Uterus (tissue), 4 donors: ENCODE data around the gene FRMD8. TPM values are rescaled to one million over a fixed set of nuclear protein-coding genes. Genes with fewer than 3 reads are reported as not detected.

Experiments
- DNase-seq, 2 donors: peaks; one replicate each; pipeline ENCODE4 v3.0.0-alpha.2; 2019 to 2020
- H3K27ac ChIP-seq, 2 donors: fragments of 200-600 bp; sonication (generic); 1 replicate in 1 of 2; 2 replicates in 1 of 2; pipeline ENCODE4 v1.5.1; 2016 to 2018
- H3K27me3 ChIP-seq, 2 donors: fragments of 200-600 bp; sonication (generic); one replicate each; pipeline ENCODE4 v1.5.1; 2018 to 2019; ENCODE audit warnings: control low read depth in 1 of 2
- H3K36me3 ChIP-seq, 2 donors: fragments of 200-600 bp; sonication (generic); one replicate each; pipeline ENCODE4 v1.5.1; 2019; ENCODE audit warnings: control low read depth in 1 of 2
- H3K4me1 ChIP-seq, 2 donors: fragments of 200-600 bp; sonication (generic); one replicate each; pipeline ENCODE4 v1.5.1; 2018 to 2019; ENCODE audit warnings: control low read depth in 1 of 2
- H3K4me3 ChIP-seq, 2 donors: fragments of 200-600 bp; sonication (generic); 1 replicate in 1 of 2; 2 replicates in 1 of 2; pipeline ENCODE4 v1.5.1; 2018 to 2019; ENCODE audit warnings: mild to moderate bottlenecking in 1 of 2
- H3K9me3 ChIP-seq, 2 donors: fragments of 200-600 bp; sonication (generic); one replicate each; pipeline ENCODE4 v1.5.1; 2019; ENCODE audit warnings: control low read depth in 1 of 2
- CTCF ChIP-seq, 4 experiments: fragments of 200-600 bp in 2 of 4; fragments of 450-650 bp in 2 of 4; sonication (generic) in 2 of 4; IDR thresholded peaks; one replicate each; pipeline ENCODE4 v1.5.1; 2016 to 2019; ENCODE audit warnings: antibody characterized with exemption in 4 of 4, mild to moderate bottlenecking in 2 of 4, moderate library complexity in 1 of 4
- POLR2A ChIP-seq, 2 donors: fragments of 450-650 bp; IDR thresholded peaks; one replicate each; pipeline ENCODE4 v1.6.1; 2016; ENCODE audit warnings: antibody characterized with exemption in 2 of 2, mild to moderate bottlenecking in 1 of 2, moderate library complexity in 1 of 2
- intact Hi-C: fragments of 100-400 bp; cut with DNase I; formaldehyde crosslinking; loops from one replicate; pipeline ENCODE4 v1.15.1; 2023; ENCODE audit warnings: low total_unique reads
- total RNA-seq, 4 donors: library from RNA; depleted of rRNA in 3 of 4; stranded (reverse); fragments of >200 nt in 3 of 4; gene quantifications; one replicate each; pipeline versions ENCODE4 v1.1.0 to v1.2.4, GENCODE V29; 2014 to 2023
- donor health status: DM: yes; HTN: yes; CAD: no.

The FRMD8 gene
- total RNA-seq, 4 donors from 2014 or later: 15.9 to 160 (median 41.5) TPM

- intact Hi-C loops: no loop called here
- H3K36me3 ChIP-seq: no peaks in the 10 kb centered on the region
- no peaks in the 10 kb centered on the region for H3K9me3 ChIP-seq
- no peaks in the 10 kb centered on the region for H3K27me3 ChIP-seq
- peak overlapping the region in 1 of 2 donors; percentile 10 for H3K4me3 ChIP-seq
- H3K4me1 ChIP-seq: peaks cover 4 to 14% of the 10 kb centered on the region in 2 donors
- DNase-seq: peak; percentile 3 to 15
- H3K27ac ChIP-seq: peak overlapping the region; percentile 98 to 99
- TF ChIP-seq POLR2A (IDR thresholded peaks at IDR 0.05) (no peak), CTCF (IDR thresholded peaks at IDR 0.05) (no peak)
Observed at GRCh38 chr11:65430406-65431217, 44.2 kb downstream of the FRMD8 start.

GRCh38 chr11:65431451-65432099 is 45.1 kb downstream of the FRMD8 start:
- intact Hi-C loops: no loop called here
- H3K4me3 ChIP-seq: no peak overlapping the region
- H3K36me3 ChIP-seq: no peaks in the 10 kb centered on the region
- H3K9me3 ChIP-seq: no peaks in the 10 kb centered on the region
- H3K27ac ChIP-seq: peak overlapping the region; percentile 98 to 99
- peaks cover 11 to 14% of the 10 kb centered on the region in 2 donors for H3K4me1 ChIP-seq
- no peaks in the 10 kb centered on the region for H3K27me3 ChIP-seq
- TF ChIP-seq CTCF (IDR thresholded peaks at IDR 0.05): no peak
- TF ChIP-seq POLR2A (IDR thresholded peaks at IDR 0.05): no peak
- peak in 1 of 2 donors; percentile 1 for DNase-seq

DNA sequence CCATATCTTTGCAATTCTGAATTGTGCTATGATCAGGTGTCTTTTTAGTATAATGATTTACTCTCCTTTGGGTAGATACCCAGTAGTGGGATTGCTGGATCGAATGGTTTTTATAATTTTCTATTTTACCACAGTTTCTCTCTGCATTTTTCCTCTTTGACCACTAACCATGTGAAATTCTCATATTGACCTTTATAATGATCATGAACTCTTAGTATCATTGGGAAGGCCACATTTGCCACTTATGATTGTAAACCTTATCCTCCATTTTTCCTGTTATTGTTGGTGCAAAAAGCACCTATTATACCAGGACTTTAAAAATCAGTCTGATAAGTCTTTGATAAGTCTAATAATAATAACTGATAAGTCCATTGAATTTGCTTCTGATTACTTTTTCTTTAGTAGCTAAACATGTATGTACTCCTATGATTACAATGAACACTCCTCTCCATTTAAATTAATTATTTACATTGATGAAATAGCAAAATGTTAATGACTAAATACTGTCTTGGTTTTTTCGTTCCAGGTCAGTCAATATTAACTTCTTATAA is 45.7 kb downstream of the FRMD8 start:
- no peaks in the 10 kb centered on the region for H3K36me3 ChIP-seq
- no peaks in the 10 kb centered on the region for H3K27me3 ChIP-seq
- intact Hi-C loops: no loop called here
- peaks cover 11 to 14% of the 10 kb centered on the region in 2 donors for H3K4me1 ChIP-seq
- peak overlapping the region; percentile 98 to 99 for H3K27ac ChIP-seq
- no peak for TF ChIP-seq CTCF (IDR thresholded peaks at IDR 0.05)
- no peak for TF ChIP-seq POLR2A (IDR thresholded peaks at IDR 0.05)
- no peak overlapping the region for H3K4me3 ChIP-seq
- no peak for DNase-seq
- no peaks in the 10 kb centered on the region for H3K9me3 ChIP-seq

DNA sequence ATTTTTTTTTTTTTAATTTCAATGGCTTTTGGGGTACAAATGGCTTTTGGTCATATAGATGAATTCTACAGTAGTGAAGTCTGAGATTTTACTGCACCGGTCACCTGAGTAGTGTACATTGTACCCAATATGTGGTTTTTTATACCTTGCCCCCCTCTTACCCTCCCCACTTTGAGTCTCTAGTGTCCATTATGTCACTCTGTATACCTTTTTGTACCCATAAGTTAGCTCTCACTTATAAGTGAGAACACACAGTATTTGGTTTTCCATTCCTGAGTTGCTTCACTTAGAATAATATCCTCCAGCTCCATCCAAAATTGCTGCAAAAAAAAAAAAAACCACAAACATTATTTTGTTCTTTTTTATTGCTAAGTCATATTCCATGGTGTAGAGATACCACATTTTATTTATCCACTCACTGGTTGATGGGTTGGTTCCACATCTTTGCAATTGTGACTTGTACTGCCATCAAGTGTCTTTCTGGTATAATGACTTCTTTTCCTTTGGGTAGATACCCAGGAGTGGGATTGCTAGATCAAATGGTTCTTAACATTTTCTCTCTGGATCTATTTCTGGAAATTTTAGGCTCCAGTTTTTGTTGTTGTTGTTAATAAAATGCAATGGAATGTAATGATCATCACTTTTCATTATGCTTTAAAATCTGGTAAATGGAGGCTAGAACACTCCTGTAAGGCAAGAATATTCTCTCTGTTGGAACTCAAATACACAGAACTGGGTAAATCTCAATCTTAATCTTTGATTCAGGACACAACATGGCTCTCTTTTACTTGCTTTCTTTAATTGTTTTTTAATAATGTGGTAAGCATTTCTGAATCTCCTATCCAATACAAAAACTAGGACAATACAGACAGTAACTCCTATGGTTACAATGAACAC is 46.5 kb downstream of the FRMD8 start:
- TF ChIP-seq CTCF (IDR thresholded peaks at IDR 0.05) (peak in 1 of 4 experiments; percentile 35), POLR2A (IDR thresholded peaks at IDR 0.05) (no peak)
- H3K4me3 ChIP-seq: no peak overlapping the region
- H3K36me3 ChIP-seq: no peaks in the 10 kb centered on the region
- no peaks in the 10 kb centered on the region for H3K9me3 ChIP-seq
- H3K27ac ChIP-seq: peak overlapping the region in 1 of 2 donors; percentile 99
- H3K27me3 ChIP-seq: no peaks in the 10 kb centered on the region
- intact Hi-C loops: no loop called here
- peaks cover 13 to 14% of the 10 kb centered on the region in 2 donors for H3K4me1 ChIP-seq
- peak in 1 of 2 donors; percentile 9 for DNase-seq
